Measurements from ENCODE around the gene DMRTC2.

Gene DMRTC2

DNA sequence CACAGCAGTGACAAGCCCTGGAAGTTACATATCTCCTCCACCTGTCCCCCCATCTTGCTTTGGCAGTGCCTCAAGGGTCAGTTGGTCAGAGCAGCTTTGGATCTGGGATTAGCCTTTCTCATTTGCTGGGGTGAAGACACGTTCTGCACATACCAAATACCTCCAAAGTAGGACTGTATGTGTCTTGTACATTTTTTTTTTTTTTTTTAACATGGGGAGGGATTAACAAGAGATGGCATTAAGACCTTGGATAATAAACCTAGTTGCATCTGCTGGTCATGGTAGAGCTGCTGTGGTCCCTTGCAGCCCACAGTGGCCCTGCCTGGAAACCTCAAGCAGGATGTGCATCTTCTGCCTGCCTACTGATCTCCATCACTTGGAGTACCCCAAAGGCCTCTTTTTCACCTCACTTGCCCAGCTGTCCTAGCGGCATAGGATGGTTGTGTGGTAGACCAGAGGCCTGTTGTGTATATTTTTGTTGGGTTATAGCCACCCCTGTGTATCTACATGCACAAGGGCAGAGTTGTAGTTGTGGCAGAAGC is 17.7 kb downstream of the DMRTC2 start:
- DNase-seq (ENCODE audit: insufficient read length) (no peak), FAIRE-seq (no peak)
- peak; percentile 28; the same call in 1 of the 2 replicates for TF ChIP-seq POLR2A (IDR thresholded peaks at IDR 0.05; ENCODE audit: low read depth, low read length)
- no peak for TF ChIP-seq TAF1 (IDR thresholded peaks at IDR 0.05; ENCODE audit: borderline replicate concordance, low read depth, low read length)
- peak; percentile 41; the same call in 1 of the 2 replicates for TF ChIP-seq POLR2AphosphoS5 (IDR thresholded peaks at IDR 0.05; ENCODE audit: low read depth, low read length)

GRCh38 chr19:41863209-41863931 is 18.5 kb downstream of the DMRTC2 start:
- TF ChIP-seq POLR2A (IDR thresholded peaks at IDR 0.05; ENCODE audit: low read depth, low read length) (no peak; the same call in 1 of the 2 replicates), POLR2AphosphoS5 (IDR thresholded peaks at IDR 0.05; ENCODE audit: low read depth, low read length) (0 out of 2 replicates have a peak, but pooled peaks have one; percentile 7), TAF1 (IDR thresholded peaks at IDR 0.05; ENCODE audit: borderline replicate concordance, low read depth, low read length) (no peak)
- no peak for FAIRE-seq

DNA sequence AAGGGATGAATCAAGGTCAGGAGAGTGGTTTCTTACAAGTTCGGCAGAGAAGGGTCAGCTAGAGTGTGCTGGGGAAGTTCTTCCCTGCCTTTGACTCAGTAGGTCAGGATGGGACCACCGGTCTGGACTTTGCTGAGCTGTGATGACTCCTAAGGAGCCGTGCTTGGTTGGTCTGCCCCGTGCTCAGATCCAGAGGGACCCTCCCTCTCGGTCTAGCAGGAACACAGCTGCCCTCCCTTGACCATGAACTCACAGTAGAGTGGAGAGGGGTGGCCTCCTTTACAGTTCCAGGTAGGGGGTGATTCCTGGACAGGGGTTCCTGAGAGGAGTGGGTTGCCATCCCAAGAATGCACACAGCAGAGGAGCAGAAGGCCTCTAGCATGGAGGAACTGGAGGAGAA is 19.5 kb downstream of the DMRTC2 start:
- DNase-seq (ENCODE audit: insufficient read length), result no peak
- no peak for FAIRE-seq
- TF ChIP-seq TAF1 (IDR thresholded peaks at IDR 0.05; ENCODE audit: borderline replicate concordance, low read depth, low read length) (no peak), POLR2A (IDR thresholded peaks at IDR 0.05; ENCODE audit: low read depth, low read length) (peak; percentile 56; the same call in 1 of the 2 replicates), POLR2AphosphoS5 (IDR thresholded peaks at IDR 0.05; ENCODE audit: low read depth, low read length) (no peak)

More at GRCh38 chr19:41863209-41863931, 18.5 kb downstream of the DMRTC2 start:
- DNase-seq (ENCODE audit: insufficient read length), result no peak

DNA sequence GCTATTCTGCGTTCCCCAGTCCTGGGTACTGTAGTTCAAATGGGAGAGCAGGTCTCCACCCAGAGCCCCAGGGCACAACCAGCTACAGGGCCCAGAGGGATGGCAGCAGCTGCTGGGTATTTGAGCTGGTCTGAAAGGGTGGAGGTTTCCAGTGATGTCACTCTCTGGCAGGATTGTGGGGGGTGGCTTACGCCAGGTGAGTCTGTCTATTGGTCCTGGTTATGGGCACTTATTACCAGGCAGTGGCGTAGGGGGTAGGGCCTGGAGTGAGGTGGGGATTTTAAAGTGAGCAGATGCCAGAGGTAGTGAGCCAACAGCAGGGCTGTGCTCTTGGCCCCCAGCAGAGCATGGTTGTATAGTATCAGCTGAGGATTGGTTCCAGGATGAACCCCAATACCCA is 21.4 kb downstream of the DMRTC2 start:
- TF ChIP-seq POLR2AphosphoS5 (IDR thresholded peaks at IDR 0.05; ENCODE audit: low read depth, low read length) (peak; percentile 61), POLR2A (IDR thresholded peaks at IDR 0.05; ENCODE audit: low read depth, low read length) (peak; percentile 13; the same call in 1 of the 2 replicates), TAF1 (IDR thresholded peaks at IDR 0.05; ENCODE audit: borderline replicate concordance, low read depth, low read length) (no peak)
- no peak for FAIRE-seq
- no peak for DNase-seq (ENCODE audit: insufficient read length)

DNA sequence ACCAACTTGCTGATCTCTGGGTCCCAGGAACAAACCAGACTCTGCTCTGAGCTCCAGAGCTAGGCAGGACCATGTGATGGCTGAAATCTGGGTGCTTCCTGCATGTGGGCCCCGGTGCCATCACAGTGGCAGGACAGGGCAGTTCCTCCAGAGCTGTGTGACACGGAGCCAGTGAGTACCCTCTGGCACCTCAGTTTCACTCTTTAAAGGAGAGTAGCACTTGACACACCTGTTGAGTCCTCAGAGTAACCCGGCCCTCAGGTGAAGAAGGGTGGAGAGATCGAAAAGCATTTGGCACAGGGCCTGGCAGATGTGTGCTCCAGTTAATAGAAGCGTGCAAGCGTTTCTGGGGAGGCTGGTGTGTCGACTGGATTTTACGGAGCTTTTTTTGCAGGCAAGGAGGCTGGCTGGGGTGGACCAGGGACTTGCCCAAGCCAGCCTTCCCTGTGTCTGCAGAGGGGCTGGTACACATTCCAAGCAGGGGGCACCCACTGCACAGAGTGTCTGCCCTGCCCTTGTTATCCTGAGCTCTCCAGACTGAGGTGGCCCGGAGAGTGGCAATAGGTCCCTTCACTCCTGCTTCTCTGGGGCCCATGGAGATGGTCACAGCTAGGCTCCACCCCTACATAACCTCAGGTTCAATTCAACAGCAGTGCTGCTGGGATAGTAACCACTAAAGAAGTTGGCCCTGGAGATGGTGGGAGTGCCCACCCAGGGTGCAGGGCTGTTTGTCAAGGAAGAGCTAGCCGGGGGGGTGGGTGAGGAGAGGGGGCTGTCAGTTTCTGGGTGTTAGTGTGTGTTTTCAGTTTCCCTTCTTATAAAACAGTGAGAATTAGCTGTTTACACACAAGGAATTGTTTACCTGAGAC is 23.5 kb downstream of the DMRTC2 start:
- TF ChIP-seq POLR2AphosphoS5 (IDR thresholded peaks at IDR 0.05; ENCODE audit: low read depth, low read length) (peak; percentile 72; the same call in 1 of the 2 replicates), TAF1 (IDR thresholded peaks at IDR 0.05; ENCODE audit: borderline replicate concordance, low read depth, low read length) (no peak), POLR2A (IDR thresholded peaks at IDR 0.05; ENCODE audit: low read depth, low read length) (no peak; the same call in 1 of the 2 replicates)
- DNase-seq (ENCODE audit: insufficient read length) (no peak), FAIRE-seq (no peak)

DNA sequence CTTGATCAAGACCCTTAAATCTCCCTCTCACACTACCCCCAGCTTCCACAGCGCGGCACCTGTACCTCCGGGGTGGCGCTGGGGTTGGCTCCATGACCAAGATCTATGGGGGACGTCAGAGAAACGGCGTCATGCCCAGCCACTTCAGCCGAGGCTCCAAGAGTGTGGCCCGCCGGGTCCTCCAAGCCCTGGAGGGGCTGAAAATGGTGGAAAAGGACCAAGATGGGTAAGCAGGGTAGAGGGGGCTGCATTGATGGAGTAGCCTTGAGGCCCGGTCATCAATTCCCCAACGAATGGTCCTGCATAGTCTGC is 24.1 kb downstream of the DMRTC2 start:
- FAIRE-seq (no peak), DNase-seq (ENCODE audit: insufficient read length) (no peak)
- TF ChIP-seq POLR2AphosphoS5 (IDR thresholded peaks at IDR 0.05; ENCODE audit: low read depth, low read length) (no peak), POLR2A (IDR thresholded peaks at IDR 0.05; ENCODE audit: low read depth, low read length) (no peak), TAF1 (IDR thresholded peaks at IDR 0.05; ENCODE audit: borderline replicate concordance, low read depth, low read length) (no peak)

DNA sequence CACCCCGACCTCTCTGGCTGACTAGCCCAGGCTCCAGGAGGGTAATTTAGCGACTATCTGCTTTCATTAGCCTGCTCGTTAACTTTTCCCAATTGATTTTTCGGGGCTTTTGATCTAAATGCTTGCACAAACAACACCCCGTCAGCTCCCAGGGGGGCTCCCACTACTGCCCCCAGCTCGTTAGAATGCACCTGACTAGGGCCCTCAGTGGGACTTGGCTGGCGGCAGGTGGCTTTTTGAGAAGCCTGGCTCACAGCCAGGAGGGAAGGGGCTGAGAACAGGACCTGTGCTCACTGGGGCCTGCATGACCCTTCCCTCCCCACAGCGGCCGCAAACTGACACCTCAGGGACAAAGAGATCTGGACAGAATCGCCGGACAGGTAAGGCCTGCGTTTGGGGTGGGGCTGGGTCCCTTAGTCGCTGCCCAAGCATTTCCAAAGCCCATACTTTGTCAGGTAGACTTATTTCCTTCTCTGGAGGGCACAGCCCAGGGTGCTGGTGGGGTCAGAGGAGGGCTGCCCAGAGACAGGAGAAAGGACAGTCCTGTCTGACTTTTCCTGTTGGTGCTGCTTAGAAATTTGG is 24.6 kb downstream of the DMRTC2 start:
- DNase-seq (ENCODE audit: insufficient read length) (no peak), FAIRE-seq (no peak)
- TF ChIP-seq TAF1 (IDR thresholded peaks at IDR 0.05; ENCODE audit: borderline replicate concordance, low read depth, low read length), result no peak
- peak; percentile 14; the same call in 1 of the 2 replicates for TF ChIP-seq POLR2A (IDR thresholded peaks at IDR 0.05; ENCODE audit: low read depth, low read length)
- TF ChIP-seq POLR2AphosphoS5 (IDR thresholded peaks at IDR 0.05; ENCODE audit: low read depth, low read length), result peak; percentile 32; the same call in 1 of the 2 replicates

- DNase-seq (ENCODE audit: insufficient read length) (no peak), FAIRE-seq (no peak)
- TF ChIP-seq POLR2A (IDR thresholded peaks at IDR 0.05; ENCODE audit: low read depth, low read length), result peak; percentile 40; the same call in 1 of the 2 replicates
- no peak for TF ChIP-seq TAF1 (IDR thresholded peaks at IDR 0.05; ENCODE audit: borderline replicate concordance, low read depth, low read length)
- TF ChIP-seq POLR2AphosphoS5 (IDR thresholded peaks at IDR 0.05; ENCODE audit: low read depth, low read length), result 0 out of 2 replicates have a peak, but pooled peaks have one; percentile 47
Observed at GRCh38 chr19:41870401-41870873, 25.6 kb downstream of the DMRTC2 start.

DNA sequence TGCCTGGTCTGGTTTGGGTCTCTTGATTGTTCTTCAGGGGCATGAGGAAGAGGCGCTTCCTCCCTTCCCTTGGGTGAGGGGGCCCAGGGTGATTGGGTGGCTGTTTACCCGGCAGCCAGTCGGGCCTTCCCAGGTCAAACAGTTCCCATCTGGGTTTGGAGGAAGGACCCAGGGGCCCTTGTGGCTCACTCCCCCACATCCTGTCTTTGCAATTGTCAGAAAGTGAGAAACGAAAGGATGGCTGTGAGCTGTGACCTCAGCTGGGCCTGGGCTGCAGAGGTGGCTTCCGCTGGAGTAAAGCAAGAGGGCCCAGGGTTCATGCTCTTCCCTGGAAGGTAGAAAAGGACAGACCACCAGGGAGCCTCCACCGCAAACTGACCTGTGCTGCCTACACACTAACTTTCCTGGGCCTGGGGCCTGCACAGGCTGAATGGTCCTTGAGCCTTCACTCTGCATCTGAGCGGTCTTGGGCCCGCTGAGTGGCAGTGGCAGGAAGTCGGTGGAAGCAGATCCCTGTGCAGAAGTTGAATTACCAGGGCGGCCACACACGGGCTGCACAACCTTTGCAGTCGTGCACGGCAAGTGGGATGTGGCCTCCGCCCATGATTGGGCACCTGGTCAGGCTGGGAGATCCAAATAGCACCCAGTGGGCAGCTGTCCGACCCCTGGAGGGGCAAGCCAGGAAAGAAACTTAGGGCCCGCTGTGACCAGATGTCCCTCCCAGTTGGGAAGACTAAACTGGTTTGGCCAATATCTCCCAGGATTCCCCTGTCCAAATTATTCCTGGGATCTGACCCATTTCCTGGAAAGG is 26.9 kb downstream of the DMRTC2 start:
- FAIRE-seq (peak; percentile 97), DNase-seq (ENCODE audit: insufficient read length) (peak; percentile 81)
- peak; percentile 98 for TF ChIP-seq POLR2AphosphoS5 (IDR thresholded peaks at IDR 0.05; ENCODE audit: low read depth, low read length)
- peak; percentile 81 for TF ChIP-seq POLR2A (IDR thresholded peaks at IDR 0.05; ENCODE audit: low read depth, low read length)
- TF ChIP-seq TAF1 (IDR thresholded peaks at IDR 0.05; ENCODE audit: borderline replicate concordance, low read depth, low read length), result no peak

GRCh38 chr19:41872384-41872774 is 27.5 kb downstream of the DMRTC2 start:
- no peak for DNase-seq (ENCODE audit: insufficient read length)
- no peak for TF ChIP-seq POLR2A (IDR thresholded peaks at IDR 0.05; ENCODE audit: low read depth, low read length)
- no peak for TF ChIP-seq POLR2AphosphoS5 (IDR thresholded peaks at IDR 0.05; ENCODE audit: low read depth, low read length)
- TF ChIP-seq TAF1 (IDR thresholded peaks at IDR 0.05; ENCODE audit: borderline replicate concordance, low read depth, low read length), result no peak
- FAIRE-seq, result peak; percentile 54
